ENCODE data around the gene PCBP2. TPM values are rescaled to one million over a fixed set of nuclear protein-coding genes. Genes with fewer than 3 reads are reported as not detected.

The PCBP2 gene
- 324 TPM for total RNA-seq

DNA sequence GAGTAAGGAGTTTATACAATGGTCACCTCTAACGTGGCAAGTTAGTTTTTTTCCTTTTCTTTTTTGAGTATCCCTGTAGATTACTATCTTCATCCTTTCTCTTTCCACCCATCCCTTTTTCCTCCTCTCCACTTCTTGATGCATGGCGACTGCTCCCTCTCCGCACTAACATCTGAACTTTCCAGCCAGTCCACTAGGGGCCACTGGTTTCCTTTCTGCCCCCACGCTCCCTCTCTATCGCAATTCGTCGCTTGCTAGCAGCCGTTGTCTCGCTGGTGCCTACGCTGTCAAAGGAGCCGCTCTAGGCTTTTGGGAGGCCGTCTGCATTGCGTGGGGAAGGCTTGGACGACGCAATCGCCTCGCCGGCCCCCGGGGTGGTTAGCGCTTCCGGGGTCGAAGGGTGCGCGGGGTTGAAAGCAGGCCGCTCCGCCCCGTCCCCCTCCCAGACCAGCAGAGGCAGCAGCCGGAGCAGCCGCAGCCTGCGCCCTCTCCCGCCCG lies at the start of gene PCBP2:
Gene PCBP2 (plus strand): TSS at position 442 of the 498 bp plus-strand sequence. CDS start 2,699 bp downstream, outside the sequence.

GRCh38 chr12:53423597-53423996 lies 28.3 kb upstream of the PCBP2 start, which contains the start of gene AMHR2:
Gene AMHR2, plus strand, starts transcription at chr12:53423855. Its CDS starts 80 bp downstream, at chr12:53423935.

GRCh38 chr12:53441040-53441833 lies 10.7 kb upstream of the PCBP2 start, which contains the start of gene PRR13:
Gene PRR13, plus strand, starts transcription at chr12:53441734. Its CDS starts 981 bp downstream, at chr12:53442715.

GRCh38 chr12:53499266-53500141 lies 47.6 kb downstream of the PCBP2 start, which contains the start of gene MAP3K12:
Gene MAP3K12, minus strand, starts transcription at chr12:53499458. Its CDS starts 12,067 bp downstream, at chr12:53487391.

GRCh38 chr12:53500776-53501614 lies 49.1 kb downstream of the PCBP2 start, which contains the start of gene TARBP2:
Gene TARBP2, plus strand, starts transcription at chr12:53501283. Its CDS starts 126 bp downstream, at chr12:53501409.

GRCh38 chr12:53506881-53507602 lies 55.1 kb downstream of the PCBP2 start, which contains the start of gene NPFF:
Gene NPFF, minus strand, starts transcription at chr12:53507484. Its CDS starts 10 bp downstream, at chr12:53507474.

Small RNA genes lying within 50 kb of the gene (small RNA-seq; reads per million reads assigned to genes)
- gene AC023509.3 (ENCODE audit: low replicate concordance) = not detected

Other genes with a start within 250 kb of the PCBP2 start
- gene ITGB7, start 244.9 kb upstream of the PCBP2 start, total RNA-seq = not detected
- gene RARG, start 219.9 kb upstream of the PCBP2 start, total RNA-seq = 5.0 TPM
- 2.8 TPM for gene ESPL1, start 183.8 kb upstream of the PCBP2 start, total RNA-seq
- gene PFDN5, start 156.6 kb upstream of the PCBP2 start, total RNA-seq = 432 TPM
- gene MYG1, start 152.4 kb upstream of the PCBP2 start, total RNA-seq = 46.3 TPM
- 38.8 TPM for gene AAAS, start 130.5 kb upstream of the PCBP2 start, total RNA-seq
- 0.31 TPM for gene SP7, start 115.7 kb upstream of the PCBP2 start, total RNA-seq
- 23.5 TPM for gene SP1, start 71.9 kb upstream of the PCBP2 start, total RNA-seq
- gene AMHR2, start 28.2 kb upstream of the PCBP2 start, total RNA-seq = not detected
- 6.6 TPM for gene PRR13, start 10.4 kb upstream of the PCBP2 start, total RNA-seq
- 61.0 TPM for gene MAP3K12, start 47.4 kb downstream of the PCBP2 start, total RNA-seq
- 41.3 TPM for gene TARBP2, start 49.2 kb downstream of the PCBP2 start, total RNA-seq
- gene NPFF, start 55.4 kb downstream of the PCBP2 start, total RNA-seq = not detected
- 26.0 TPM for gene ATF7, start 174.3 kb downstream of the PCBP2 start, total RNA-seq
- gene ATP5MC2, start 224.0 kb downstream of the PCBP2 start, total RNA-seq = 74.5 TPM